CD4-positive, alpha-beta T cell (primary cell): ENCODE results near the gene SNAPIN. TPM values are rescaled to one million over a fixed set of nuclear protein-coding genes. Genes with fewer than 3 reads are reported as not detected.

Experiments used
- ATAC-seq: fragments of 200-7000 bp; cut with Tn5 transposase; one replicate; pipeline ENCODE4 v1.10.0; 2022; ENCODE audit warnings: mild to moderate bottlenecking; ENCODE audit not compliant: poor library complexity
- CTCF ChIA-PET: fragments of 350-600 bp; sonication (Branson Sonifier 250); formaldehyde crosslinking; loops from one replicate; lab custom pipeline; 2021; ENCODE audit warnings: antibody characterized with exemption, inconsistent platforms; lab: Charles Lee
- POLR2A ChIA-PET: fragments of 350-600 bp; sonication (Branson Sonifier 250); formaldehyde crosslinking; loops from one replicate; lab custom pipeline; 2021; ENCODE audit warnings: antibody characterized with exemption, inconsistent platforms; lab: Charles Lee
- DNase-seq, 14 experiments: peaks; one replicate each; pipeline ENCODE4 v3.0.0-alpha.2; 2013 to 2020; ENCODE audit warnings: mixed read lengths in 2 of 14
- H3K27ac ChIP-seq, 2 donors: one replicate each; pipeline versions ENCODE4 v1.5.1 to v1.7.0; 2013; ENCODE audit warnings: low read length in 2 of 2, low read depth in 1 of 2, mild to moderate bottlenecking in 1 of 2
- H3K27me3 ChIP-seq, 2 experiments: 1 replicate in 1 of 2; 2 replicates in 1 of 2; pipeline versions ENCODE4 v1.6.1 to v1.7.0; 2013; ENCODE audit warnings: low read length in 2 of 2, control low read depth in 1 of 2, mild to moderate bottlenecking in 1 of 2, moderate library complexity in 1 of 2; ENCODE audit not compliant: insufficient read depth in 2 of 2, control insufficient read depth in 1 of 2
- H3K36me3 ChIP-seq: one replicate; pipeline ENCODE4 v1.6.1; 2013; ENCODE audit warnings: low read length, control low read depth; ENCODE audit not compliant: insufficient read depth
- H3K4me1 ChIP-seq: one replicate; pipeline ENCODE4 v1.6.1; 2013; ENCODE audit warnings: low read length, control low read depth; ENCODE audit not compliant: insufficient read depth
- H3K4me3 ChIP-seq: one replicate; pipeline ENCODE4 v1.5.1; 2013; ENCODE audit warnings: mild to moderate bottlenecking, low read length, moderate library complexity
- H3K9me3 ChIP-seq, 2 experiments: 1 replicate in 1 of 2; 2 replicates in 1 of 2; pipeline versions ENCODE4 v1.6.1 to v1.7.0; 2013; ENCODE audit warnings: low read length in 2 of 2, mild to moderate bottlenecking in 2 of 2, control low read depth in 1 of 2, moderate library complexity in 1 of 2; ENCODE audit not compliant: control insufficient read depth in 1 of 2, insufficient read depth in 1 of 2
- H3K27ac Mint-ChIP-seq: one replicate; pipeline ENCODE4 v1.8.0; 2020; ENCODE audit warnings: mixed read lengths
- H3K27me3 Mint-ChIP-seq: one replicate; pipeline ENCODE4 v1.8.0; 2021; ENCODE audit warnings: mixed read lengths
- H3K36me3 Mint-ChIP-seq: one replicate; pipeline ENCODE4 v1.8.0; 2021; ENCODE audit warnings: low read depth, mixed read lengths
- H3K4me1 Mint-ChIP-seq: one replicate; pipeline ENCODE4 v1.8.0; 2021; ENCODE audit warnings: low read depth, mixed read lengths
- H3K4me3 Mint-ChIP-seq: one replicate; pipeline ENCODE4 v1.8.0; 2020; ENCODE audit warnings: mild to moderate bottlenecking, mixed read lengths
- H3K9me3 Mint-ChIP-seq: one replicate; pipeline ENCODE4 v1.8.0; 2020; ENCODE audit warnings: mixed read lengths
- CTCF ChIP-seq: fragments of 200-600 bp; IDR thresholded peaks from one replicate; pipeline ENCODE4 v1.8.0; 2022; ENCODE audit warnings: antibody characterized with exemption, mild to moderate bottlenecking
- intact Hi-C, 2 experiments: fragments of 100-400 bp; cut with DNase I in 1 of 2; cut with micrococcal nuclease in 1 of 2; formaldehyde crosslinking; loops; one replicate each; pipeline versions ENCODE4 v1.15.1 to v1.9.0; 2023 to 2025; cut with DNase I, micrococcal nuclease
- total RNA-seq, 174 experiments: library from RNA in 2 of 174; stranded (reverse) in 2 of 174; gene quantifications; one replicate each; pipeline ENCODE4 v1.2.3 and lab custom pipeline; 2021 to 2026

SNAPIN gene
- total RNA-seq, 2 experiments from 2014 or later: 7.2 to 7.3 TPM

GRCh38 chr1:153659656-153660055 is 1.2 kb downstream of the SNAPIN start:
- Mint-ChIP-seq H3K36me3 (peaks cover 50% of the 10 kb centered on the region), H3K4me1 (peaks cover 16% of the 10 kb centered on the region), H3K27me3 (no peaks in the 10 kb centered on the region), H3K4me3 (peak overlapping the region; percentile 97), H3K9me3 (no peaks in the 10 kb centered on the region), H3K27ac (peak overlapping the region; percentile 94)
- H3K4me1 ChIP-seq: peaks cover 22% of the 10 kb centered on the region
- no peak overlapping the region for H3K27ac ChIP-seq
- no peaks in the 10 kb centered on the region for H3K9me3 ChIP-seq
- no peak for TF ChIP-seq CTCF
- CTCF ChIA-PET: interaction anchor here (0.6 to 1.7 kb wide), 4 partner anchors 12 to 1599 kb away, joined by 3 to 4 read pairs (median 3); partner anchors contain the start of gene ILF2
- H3K4me3 ChIP-seq: no peak overlapping the region
- no peaks in the 10 kb centered on the region for H3K27me3 ChIP-seq
- POLR2A ChIA-PET: interaction anchor here (1.1 to 5.0 kb wide), 8 partner anchors 9 to 331 kb away, joined by 3 to 61 read pairs (median 6); partner anchors contain the start of genes CHTOP, ILF2 and RPS27
- intact Hi-C loops: loop anchor here in 1 of 2 experiments (1.0 to 5.0 kb wide), 2 partner anchors 10 to 68 kb away; partner anchors contain the start of gene INTS3
- DNase-seq (no peak), ATAC-seq (no peak)
- peaks cover 42% of the 10 kb centered on the region for H3K36me3 ChIP-seq

DNA sequence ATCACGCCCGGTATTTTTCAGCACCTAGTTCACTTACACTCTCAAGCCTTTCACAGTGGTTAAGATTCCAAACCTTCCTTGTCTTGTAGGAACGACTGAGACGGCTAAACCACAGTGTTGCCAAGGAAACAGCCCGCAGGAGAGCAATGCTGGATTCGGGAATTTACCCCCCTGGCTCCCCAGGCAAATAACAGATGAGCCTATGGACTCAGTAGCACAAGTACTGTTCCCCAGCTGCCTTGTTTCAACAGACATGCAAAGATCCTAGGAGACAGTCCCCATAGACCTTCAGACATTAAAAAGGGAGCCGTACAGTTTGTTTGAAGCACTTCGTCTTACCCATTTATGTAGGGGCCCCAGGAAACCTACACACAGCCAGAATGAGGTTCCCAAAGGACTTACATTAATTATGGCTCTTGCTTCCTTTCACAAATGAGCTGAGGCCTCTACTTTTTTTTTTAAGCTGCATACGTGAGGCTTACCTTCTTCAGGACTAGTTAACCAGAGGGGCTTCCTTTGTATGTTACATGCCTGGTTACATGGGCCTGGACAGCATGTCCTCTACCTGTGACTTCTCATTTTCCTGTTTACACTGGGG is 2.7 kb downstream of the SNAPIN start:
- H3K27ac ChIP-seq: no peak overlapping the region
- POLR2A ChIA-PET: interaction anchor here (0.6 to 5.0 kb wide), 3 partner anchors 11 to 43 kb away, joined by 3 to 61 read pairs (median 4); partner anchors contain the start of gene CHTOP
- TF ChIP-seq CTCF: no peak
- CTCF ChIA-PET: no interaction called here
- H3K27me3 Mint-ChIP-seq: no peaks in the 10 kb centered on the region
- no peak for ATAC-seq
- no peak for DNase-seq
- peaks cover 66% of the 10 kb centered on the region for H3K36me3 Mint-ChIP-seq
- H3K9me3 ChIP-seq: no peaks in the 10 kb centered on the region
- no peak overlapping the region for H3K4me3 ChIP-seq
- intact Hi-C loops: no loop called here
- peaks cover 22% of the 10 kb centered on the region for H3K4me1 ChIP-seq
- H3K4me3 Mint-ChIP-seq: peak overlapping the region; percentile 51
- peaks cover 57% of the 10 kb centered on the region for H3K36me3 ChIP-seq
- H3K27ac Mint-ChIP-seq: peak overlapping the region; percentile 65
- peaks cover 16% of the 10 kb centered on the region for H3K4me1 Mint-ChIP-seq
- no peaks in the 10 kb centered on the region for H3K27me3 ChIP-seq
- no peaks in the 10 kb centered on the region for H3K9me3 Mint-ChIP-seq

DNA sequence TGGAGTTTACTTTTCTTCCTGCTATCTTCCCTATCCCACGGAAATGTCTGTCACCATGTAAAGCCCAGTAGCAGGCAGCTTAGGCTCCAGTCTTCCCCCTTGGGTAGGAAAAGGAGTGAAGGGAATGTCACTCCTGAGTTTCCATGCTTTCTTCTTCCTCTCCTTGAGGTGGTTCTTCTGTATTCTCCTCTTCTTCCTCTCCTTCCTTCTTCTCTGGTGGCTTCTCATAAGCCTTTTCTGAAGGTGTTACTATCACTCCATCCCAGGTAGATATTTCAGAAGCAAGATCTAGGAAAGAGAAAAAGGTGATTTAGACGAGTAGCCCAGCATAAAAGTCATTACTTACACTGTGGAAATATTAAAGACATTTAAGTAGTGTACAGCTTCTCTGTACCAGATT is 3.8 kb downstream of the SNAPIN start:
- H3K36me3 Mint-ChIP-seq: peaks cover 77% of the 10 kb centered on the region
- H3K27ac Mint-ChIP-seq: no peak overlapping the region
- Histone ChIP-seq H3K4me1 (peaks cover 22% of the 10 kb centered on the region), H3K9me3 (no peaks in the 10 kb centered on the region), H3K27me3 (no peaks in the 10 kb centered on the region), H3K36me3 (peaks cover 68% of the 10 kb centered on the region), H3K4me3 (no peak overlapping the region), H3K27ac (no peak overlapping the region)
- intact Hi-C loops: no loop called here
- ChIA-PET CTCF (interaction anchor here (0.7 kb wide), 1 partner anchor 9 kb away, joined by 3 read pairs; the partner anchor contains the start of gene ILF2), POLR2A (interaction anchor here (0.9 to 5.0 kb wide), 2 partner anchors 13 to 28 kb away, joined by 3 to 61 read pairs; partner anchors contain the start of gene CHTOP)
- no peaks in the 10 kb centered on the region for H3K27me3 Mint-ChIP-seq
- TF ChIP-seq CTCF: no peak
- no peaks in the 10 kb centered on the region for H3K9me3 Mint-ChIP-seq
- DNase-seq: no peak
- H3K4me3 Mint-ChIP-seq: peak overlapping the region; percentile 2
- peaks cover 16% of the 10 kb centered on the region for H3K4me1 Mint-ChIP-seq
- ATAC-seq: no peak
